Measurements from ENCODE around the gene SAP30BP. TPM values are rescaled to one million over a fixed set of nuclear protein-coding genes. Genes with fewer than 3 reads are reported as not detected.
A peak's percentile ranks its signal among the peaks of the same experiment; 100 is the strongest.

Gene SAP30BP
- total RNA-seq, 4 donors from 2014 or later = 68.2 to 87.2 (median 77.2) TPM

GRCh38 chr17:75670868-75671267 lies 3.7 kb downstream of the SAP30BP start:
- peaks cover 6 to 55% (median 18%) of the 10 kb centered on the region in 3 donors for H3K4me1 ChIP-seq
- no peak for TF ChIP-seq POLR2AphosphoS5 (IDR thresholded peaks at IDR 0.05)
- TF ChIP-seq CTCF (IDR thresholded peaks at IDR 0.05) = no peak
- TF ChIP-seq POLR2A (IDR thresholded peaks at IDR 0.05) = no peak
- H3K36me3 ChIP-seq = peaks cover 0 to 65% of the 10 kb centered on the region in 2 donors
- H3K4me3 ChIP-seq = no peak overlapping the region
- no peak overlapping the region for H3K27ac ChIP-seq
- no peaks in the 10 kb centered on the region for H3K27me3 ChIP-seq
- WGBS, 2 donors (ENCODE audit: low coverage in 1 of 2) = 70 to 80% methylated on average over 5 of the region's 5 CpGs
- no peaks in the 10 kb centered on the region for H3K9me3 ChIP-seq
- no peak for ATAC-seq

GRCh38 chr17:75672011-75672410 lies 4.9 kb downstream of the SAP30BP start:
- no peak overlapping the region for H3K27ac ChIP-seq
- H3K36me3 ChIP-seq = peaks cover 0 to 71% of the 10 kb centered on the region in 2 donors
- no peak overlapping the region for H3K4me3 ChIP-seq
- peaks cover 6 to 46% (median 12%) of the 10 kb centered on the region in 3 donors for H3K4me1 ChIP-seq
- WGBS, 2 donors (ENCODE audit: low coverage in 1 of 2) = 91 to 94% methylated on average over 5 of the region's 5 CpGs
- no peak for ATAC-seq
- H3K9me3 ChIP-seq = no peaks in the 10 kb centered on the region
- no peaks in the 10 kb centered on the region for H3K27me3 ChIP-seq
- TF ChIP-seq EP300 (IDR thresholded peaks at IDR 0.05) (no peak), POLR2AphosphoS5 (IDR thresholded peaks at IDR 0.05) (no peak), CTCF (IDR thresholded peaks at IDR 0.05) (no peak), POLR2A (IDR thresholded peaks at IDR 0.05) (no peak)

GRCh38 chr17:75673487-75673886 lies 6.3 kb downstream of the SAP30BP start:
- no peak for ATAC-seq
- Histone ChIP-seq H3K27me3 (no peaks in the 10 kb centered on the region), H3K4me3 (no peak overlapping the region), H3K36me3 (peaks cover 0 to 72% of the 10 kb centered on the region in 2 donors), H3K4me1 (peaks cover 0 to 42% (median 6%) of the 10 kb centered on the region in 3 donors), H3K9me3 (no peaks in the 10 kb centered on the region), H3K27ac (no peak overlapping the region)
- 68 to 78% methylated on average over 3 to 4 of the region's 4 CpGs for WGBS, 2 donors (ENCODE audit: low coverage in 1 of 2)
- TF ChIP-seq CTCF (IDR thresholded peaks at IDR 0.05) (no peak), POLR2AphosphoS5 (IDR thresholded peaks at IDR 0.05) (no peak), POLR2A (IDR thresholded peaks at IDR 0.05) (no peak), EP300 (IDR thresholded peaks at IDR 0.05) (no peak)

GRCh38 chr17:75676461-75676860 lies 9.3 kb downstream of the SAP30BP start:
- 55 to 66% methylated on average over 3 of the region's 3 CpGs for WGBS, 2 donors (ENCODE audit: low coverage in 1 of 2)
- H3K36me3 ChIP-seq = peaks cover 0 to 64% of the 10 kb centered on the region in 2 donors
- H3K4me3 ChIP-seq = no peak overlapping the region
- H3K4me1 ChIP-seq = peaks cover 0 to 42% (median 5%) of the 10 kb centered on the region in 3 donors
- H3K9me3 ChIP-seq = no peaks in the 10 kb centered on the region
- ATAC-seq = no peak
- H3K27ac ChIP-seq = no peak overlapping the region
- TF ChIP-seq POLR2A (IDR thresholded peaks at IDR 0.05) (no peak), CTCF (IDR thresholded peaks at IDR 0.05) (no peak), POLR2AphosphoS5 (IDR thresholded peaks at IDR 0.05) (no peak), EP300 (IDR thresholded peaks at IDR 0.05) (no peak)
- no peaks in the 10 kb centered on the region for H3K27me3 ChIP-seq

GRCh38 chr17:75679706-75680211 lies 12.6 kb downstream of the SAP30BP start:
- ATAC-seq = peak; percentile 65
- Histone ChIP-seq H3K9me3 (no peaks in the 10 kb centered on the region), H3K36me3 (peaks cover 0 to 35% of the 10 kb centered on the region in 2 donors), H3K27ac (peak overlapping the region in 3 of 4 donors; percentile 49 to 60 (median 52)), H3K4me3 (no peak overlapping the region), H3K27me3 (no peaks in the 10 kb centered on the region), H3K4me1 (peaks cover 0 to 55% (median 5%) of the 10 kb centered on the region in 3 donors)
- WGBS, 2 donors (ENCODE audit: low coverage in 1 of 2) = 48 to 54% methylated on average over 5 to 6 of the region's 11 CpGs
- TF ChIP-seq CTCF (IDR thresholded peaks at IDR 0.05) = peak in 2 of 4 experiments; percentile 7 to 37
- TF ChIP-seq POLR2AphosphoS5 (IDR thresholded peaks at IDR 0.05) = no peak

Measured in gastroesophageal sphincter (tissue), 4 donors.